ENCODE measurements around the gene EEF2K.
"Not testable (repeated sequence)": the region's sequence is repeated elsewhere in the genome, so short reads cannot be mapped to it uniquely, and the experiment has no call there.

EEF2K gene

DNA sequence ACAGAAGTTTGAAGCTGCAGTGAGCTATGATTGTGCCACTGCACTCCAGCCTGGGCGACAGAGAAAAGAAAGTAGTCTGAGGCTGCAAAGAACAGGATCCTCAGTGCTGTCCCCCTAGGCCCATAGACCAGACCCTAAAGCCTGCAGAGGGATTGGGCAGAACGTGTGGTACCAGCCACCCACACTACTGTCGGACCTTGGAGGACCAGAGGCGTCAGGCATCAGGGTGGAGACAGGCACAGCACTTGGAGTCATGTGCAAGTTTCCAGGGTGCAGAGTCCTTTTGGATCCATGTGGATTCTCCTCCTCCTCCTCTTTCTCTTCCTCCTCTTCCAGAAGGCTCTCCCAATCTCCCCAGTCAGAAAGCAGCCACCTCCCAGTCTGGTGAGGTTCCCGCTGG lies 41.6 kb upstream of the EEF2K start:
- TF ChIP-seq, protein P1, sequence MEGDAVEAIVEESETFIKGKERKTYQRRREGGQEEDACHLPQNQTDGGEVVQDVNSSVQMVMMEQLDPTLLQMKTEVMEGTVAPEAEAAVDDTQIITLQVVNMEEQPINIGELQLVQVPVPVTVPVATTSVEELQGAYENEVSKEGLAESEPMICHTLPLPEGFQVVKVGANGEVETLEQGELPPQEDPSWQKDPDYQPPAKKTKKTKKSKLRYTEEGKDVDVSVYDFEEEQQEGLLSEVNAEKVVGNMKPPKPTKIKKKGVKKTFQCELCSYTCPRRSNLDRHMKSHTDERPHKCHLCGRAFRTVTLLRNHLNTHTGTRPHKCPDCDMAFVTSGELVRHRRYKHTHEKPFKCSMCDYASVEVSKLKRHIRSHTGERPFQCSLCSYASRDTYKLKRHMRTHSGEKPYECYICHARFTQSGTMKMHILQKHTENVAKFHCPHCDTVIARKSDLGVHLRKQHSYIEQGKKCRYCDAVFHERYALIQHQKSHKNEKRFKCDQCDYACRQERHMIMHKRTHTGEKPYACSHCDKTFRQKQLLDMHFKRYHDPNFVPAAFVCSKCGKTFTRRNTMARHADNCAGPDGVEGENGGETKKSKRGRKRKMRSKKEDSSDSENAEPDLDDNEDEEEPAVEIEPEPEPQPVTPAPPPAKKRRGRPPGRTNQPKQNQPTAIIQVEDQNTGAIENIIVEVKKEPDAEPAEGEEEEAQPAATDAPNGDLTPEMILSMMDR (IDR thresholded peaks at IDR 0.05; ENCODE audit: low read depth, low read length), result no peak

DNA sequence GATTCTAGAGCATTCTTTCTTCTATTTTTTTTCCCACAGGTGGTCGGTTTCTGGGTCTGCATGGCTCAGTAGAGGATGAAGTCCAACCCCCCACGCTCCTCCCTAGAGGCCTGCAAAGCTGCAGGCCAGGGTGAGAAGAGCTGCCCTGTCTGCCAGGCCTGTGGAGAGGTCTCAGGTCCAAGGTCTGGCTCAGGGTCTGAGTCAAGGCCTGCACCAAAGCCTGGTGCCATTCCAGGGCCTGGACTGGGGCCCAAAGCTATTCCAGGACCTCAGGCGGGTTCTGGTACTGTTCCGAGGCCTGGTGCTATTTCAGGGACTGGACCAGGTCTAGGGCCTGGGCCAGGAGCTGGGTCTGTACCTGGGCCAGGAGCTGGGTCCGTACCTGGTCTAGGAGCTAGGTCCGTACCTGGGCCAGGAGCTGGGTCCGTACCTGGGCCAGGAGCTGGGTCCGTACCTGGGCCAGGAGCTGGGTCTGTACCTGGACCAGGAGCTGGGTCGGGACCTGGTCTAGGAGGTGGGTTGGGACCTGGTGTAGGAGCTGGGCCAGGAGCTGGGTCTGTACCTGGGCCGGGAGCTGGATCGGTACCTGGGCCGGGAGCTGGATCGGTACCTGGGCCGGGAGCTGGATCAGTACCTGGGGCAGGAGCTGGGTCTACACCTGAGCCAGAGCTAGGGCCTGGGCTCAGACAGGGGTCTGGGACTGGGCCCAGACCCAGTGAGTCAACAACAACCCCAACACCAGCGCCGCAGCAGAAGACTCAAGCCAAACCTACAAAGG lies 40.4 kb upstream of the EEF2K start:
- H3K9me3 ChIP-seq (ENCODE audit: severe bottlenecking), result peaks cover 2% of the 10 kb centered on the region

More for the DNA sequence above, 41.6 kb upstream of the EEF2K start:
- Histone ChIP-seq H3K36me3 (no peaks in the 10 kb centered on the region), H3K9me3 (ENCODE audit: severe bottlenecking) (peaks cover 2% of the 10 kb centered on the region), H3K27ac (no peak overlapping the region), H3K4me3 (ENCODE audit: low read depth, low read length) (no peak overlapping the region), H3K27me3 (ENCODE audit: insufficient read depth, low read depth, severe bottlenecking) (no peaks in the 10 kb centered on the region)
- no peak for DNase-seq

DNA sequence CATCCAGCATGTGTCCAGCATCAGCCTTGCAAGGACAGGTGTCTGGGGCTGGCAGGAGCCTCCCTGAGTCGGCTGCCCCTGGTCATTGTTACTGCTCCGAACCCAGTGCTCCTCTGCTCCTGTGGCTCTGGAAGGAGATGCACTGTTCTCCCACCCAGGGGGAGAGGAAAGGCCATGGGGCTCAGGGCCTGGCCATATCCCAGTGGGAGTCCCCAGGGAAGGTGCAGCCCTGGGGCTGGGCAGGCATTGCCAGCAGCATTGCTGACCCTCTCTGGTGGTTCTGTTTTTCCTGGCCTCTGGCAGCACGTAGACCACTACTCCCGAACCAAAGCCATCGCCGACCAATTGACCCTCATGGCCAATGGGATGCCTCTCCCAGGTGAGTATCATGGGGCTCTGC lies 34.1 kb upstream of the EEF2K start:
- no peaks in the 10 kb centered on the region for H3K9me3 ChIP-seq (ENCODE audit: severe bottlenecking)
- no peaks in the 10 kb centered on the region for H3K36me3 ChIP-seq
- H3K4me3 ChIP-seq (ENCODE audit: low read depth, low read length), result no peak overlapping the region
- TF ChIP-seq, protein P1 (IDR thresholded peaks at IDR 0.05; ENCODE audit: low read depth, low read length), result no peak
- no peaks in the 10 kb centered on the region for H3K27me3 ChIP-seq (ENCODE audit: insufficient read depth, low read depth, severe bottlenecking)
- H3K27ac ChIP-seq, result no peak overlapping the region
- no peak for DNase-seq

More for the DNA sequence above, 40.4 kb upstream of the EEF2K start:
- no peak for DNase-seq
- Histone ChIP-seq H3K27me3 (ENCODE audit: insufficient read depth, low read depth, severe bottlenecking) (no peaks in the 10 kb centered on the region), H3K27ac (no peak overlapping the region), H3K4me3 (ENCODE audit: low read depth, low read length) (no peak overlapping the region), H3K36me3 (no peaks in the 10 kb centered on the region)
- TF ChIP-seq, protein P1 (IDR thresholded peaks at IDR 0.05; ENCODE audit: low read depth, low read length), result no peak

DNA sequence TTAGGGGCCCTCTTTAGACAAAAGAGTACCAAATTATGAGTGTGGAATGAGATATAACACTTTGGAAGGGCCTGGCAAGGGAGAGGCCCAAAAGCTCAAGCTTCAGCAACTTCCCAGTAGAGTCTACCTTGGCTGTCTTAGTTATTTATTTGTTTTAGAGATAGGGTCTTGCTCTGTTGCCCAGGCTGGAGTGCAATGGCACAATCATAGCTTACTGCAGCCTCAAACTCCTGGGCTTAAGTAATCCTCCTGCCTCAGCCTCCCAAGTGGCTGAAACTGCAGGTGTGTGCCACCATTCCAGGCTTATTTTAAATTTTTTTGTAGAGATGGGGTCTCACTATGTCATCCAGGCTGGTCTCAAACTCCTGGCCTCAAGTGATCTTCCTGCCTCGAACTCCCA lies 33.4 kb upstream of the EEF2K start:
- not testable (repeated sequence) for H3K4me3 ChIP-seq (ENCODE audit: low read depth, low read length); DNase-seq; H3K27ac ChIP-seq

DNA sequence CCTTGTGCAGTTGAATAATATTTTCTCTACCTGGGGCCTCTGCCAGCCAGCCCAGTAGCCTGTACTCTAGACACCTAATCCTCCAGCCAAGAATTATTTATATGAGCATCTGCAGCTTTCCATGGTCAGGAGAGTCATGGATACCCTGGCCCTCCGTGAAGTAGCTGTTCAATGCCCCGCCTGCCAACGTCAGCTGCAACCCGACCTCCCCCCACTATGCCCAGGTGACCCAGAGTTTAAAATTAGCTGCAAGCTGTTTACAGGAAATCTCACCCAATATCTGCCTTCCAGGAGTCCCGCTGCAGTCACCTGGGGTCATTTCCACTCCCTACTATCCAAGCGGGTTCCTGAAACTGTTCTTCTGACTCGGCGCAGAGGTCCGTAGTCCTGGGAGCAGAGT lies 31.4 kb upstream of the EEF2K start:
- DNase-seq, result no peak
- Histone ChIP-seq H3K4me3 (ENCODE audit: low read depth, low read length) (no peak overlapping the region), H3K36me3 (no peaks in the 10 kb centered on the region), H3K9me3 (ENCODE audit: severe bottlenecking) (no peaks in the 10 kb centered on the region), H3K27ac (no peak overlapping the region), H3K27me3 (ENCODE audit: insufficient read depth, low read depth, severe bottlenecking) (no peaks in the 10 kb centered on the region)
- TF ChIP-seq, protein P1 (IDR thresholded peaks at IDR 0.05; ENCODE audit: low read depth, low read length), result no peak

More for the DNA sequence above, 33.4 kb upstream of the EEF2K start:
- not testable (repeated sequence) for H3K36me3 ChIP-seq; H3K9me3 ChIP-seq (ENCODE audit: severe bottlenecking); H3K27me3 ChIP-seq (ENCODE audit: insufficient read depth, low read depth, severe bottlenecking)

DNA sequence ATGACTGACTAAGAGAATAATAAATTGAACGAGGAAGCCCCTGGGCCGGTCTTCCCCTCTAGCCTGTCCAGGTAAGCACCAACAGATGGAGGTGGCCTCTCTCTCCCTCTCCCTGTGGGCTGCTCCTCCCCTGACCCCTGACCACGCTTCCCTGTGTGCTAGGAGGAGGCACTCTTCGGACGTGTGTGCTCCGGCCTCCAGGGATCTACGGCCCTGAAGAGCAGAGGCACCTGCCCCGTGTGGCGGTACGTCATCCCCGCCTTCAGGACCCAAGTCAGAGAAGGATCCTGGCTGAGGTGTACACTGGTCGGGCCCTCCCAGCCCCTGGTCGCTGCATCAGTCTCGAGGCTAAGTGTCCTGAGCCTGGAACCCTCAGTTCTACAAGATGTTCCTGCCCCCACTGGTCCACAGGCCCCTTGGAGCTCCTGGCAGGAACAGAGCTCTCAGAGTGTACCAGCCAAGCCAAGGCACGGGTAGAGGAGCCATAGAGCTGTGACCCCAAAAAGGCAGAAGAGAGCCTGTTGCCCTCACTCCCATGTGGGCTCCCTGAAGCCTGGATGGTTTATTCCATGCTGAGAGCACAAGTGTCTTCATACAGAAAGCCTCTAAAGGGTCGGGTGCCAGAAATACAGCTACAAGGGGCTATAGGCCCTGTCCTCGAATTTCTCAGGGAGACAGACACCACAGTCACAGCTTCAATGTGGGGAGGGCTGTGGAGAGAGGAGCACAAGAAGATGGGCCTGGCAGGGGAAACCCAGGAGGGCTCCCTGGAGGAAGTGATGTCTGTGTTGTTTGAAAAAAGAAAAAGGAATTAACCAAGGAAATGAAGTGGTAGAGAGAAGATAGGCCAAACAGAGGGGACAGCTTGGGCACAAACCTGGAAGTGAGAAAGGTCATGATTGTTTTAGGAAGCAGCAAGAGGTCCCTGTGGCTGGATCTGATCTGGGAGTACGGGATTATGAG lies 27.8 kb upstream of the EEF2K start:
- Histone ChIP-seq H3K36me3 (no peaks in the 10 kb centered on the region), H3K9me3 (ENCODE audit: severe bottlenecking) (no peaks in the 10 kb centered on the region), H3K27ac (no peak overlapping the region), H3K27me3 (ENCODE audit: insufficient read depth, low read depth, severe bottlenecking) (no peaks in the 10 kb centered on the region), H3K4me3 (ENCODE audit: low read depth, low read length) (no peak overlapping the region)
- DNase-seq, result no peak
- TF ChIP-seq, protein P1 (IDR thresholded peaks at IDR 0.05; ENCODE audit: low read depth, low read length), result no peak

All from WERI-Rb-1 (cell line).